Measurements from ENCODE around the gene MTG1.

- TF ChIP-seq CTCF (IDR thresholded peaks at IDR 0.05) (no peak), POLR2A (IDR thresholded peaks at IDR 0.05) (no peak)
These were observed 31.1 kb upstream of the MTG1 start for GRCh38 chr10:133362846-133363245.
